Measurements from ENCODE around the gene CNR2. TPM values are rescaled to one million over a fixed set of nuclear protein-coding genes. Genes with fewer than 3 reads are reported as not detected.

The CNR2 gene
- total RNA-seq, 1 donor from 2014 or later = not detected

- no peaks in the 10 kb centered on the region for H3K36me3 ChIP-seq (ENCODE audit: control insufficient read depth, insufficient read depth, low read length)
- H3K27me3 ChIP-seq (ENCODE audit: control insufficient read depth, insufficient read depth, low read length) = no peaks in the 10 kb centered on the region
- no peak overlapping the region for H3K4me3 ChIP-seq (ENCODE audit: low read depth, low read length)
- DNase-seq (ENCODE audit: low read depth) (peak; percentile 58), FAIRE-seq (no peak)
- TF ChIP-seq, protein P1, sequence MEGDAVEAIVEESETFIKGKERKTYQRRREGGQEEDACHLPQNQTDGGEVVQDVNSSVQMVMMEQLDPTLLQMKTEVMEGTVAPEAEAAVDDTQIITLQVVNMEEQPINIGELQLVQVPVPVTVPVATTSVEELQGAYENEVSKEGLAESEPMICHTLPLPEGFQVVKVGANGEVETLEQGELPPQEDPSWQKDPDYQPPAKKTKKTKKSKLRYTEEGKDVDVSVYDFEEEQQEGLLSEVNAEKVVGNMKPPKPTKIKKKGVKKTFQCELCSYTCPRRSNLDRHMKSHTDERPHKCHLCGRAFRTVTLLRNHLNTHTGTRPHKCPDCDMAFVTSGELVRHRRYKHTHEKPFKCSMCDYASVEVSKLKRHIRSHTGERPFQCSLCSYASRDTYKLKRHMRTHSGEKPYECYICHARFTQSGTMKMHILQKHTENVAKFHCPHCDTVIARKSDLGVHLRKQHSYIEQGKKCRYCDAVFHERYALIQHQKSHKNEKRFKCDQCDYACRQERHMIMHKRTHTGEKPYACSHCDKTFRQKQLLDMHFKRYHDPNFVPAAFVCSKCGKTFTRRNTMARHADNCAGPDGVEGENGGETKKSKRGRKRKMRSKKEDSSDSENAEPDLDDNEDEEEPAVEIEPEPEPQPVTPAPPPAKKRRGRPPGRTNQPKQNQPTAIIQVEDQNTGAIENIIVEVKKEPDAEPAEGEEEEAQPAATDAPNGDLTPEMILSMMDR (IDR thresholded peaks at IDR 0.05; ENCODE audit: insufficient read depth, low read length, severe bottlenecking) = no peak
Measured at GRCh38 chr1:23957096-23957495, 43.9 kb upstream of the CNR2 start.

DNA sequence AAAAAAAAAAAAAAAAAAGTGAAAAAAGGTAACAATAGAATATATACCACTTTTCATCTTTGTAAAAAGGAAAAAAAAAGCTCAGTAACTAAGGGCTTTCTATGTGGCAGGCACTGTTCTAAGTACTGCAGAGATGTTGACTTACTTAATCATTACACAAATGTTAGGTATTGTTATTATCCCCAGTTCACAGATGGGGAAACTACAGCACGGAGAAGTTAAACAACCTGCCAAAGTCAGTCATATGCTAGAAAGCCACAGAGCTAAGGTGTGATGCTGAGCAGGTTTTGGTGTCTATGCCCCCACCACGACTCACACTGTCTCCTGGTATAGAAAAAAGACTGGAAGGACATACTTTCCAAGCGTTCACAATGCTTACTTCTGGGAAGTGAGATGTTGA is 39.9 kb upstream of the CNR2 start:
- no peak for FAIRE-seq

DNA sequence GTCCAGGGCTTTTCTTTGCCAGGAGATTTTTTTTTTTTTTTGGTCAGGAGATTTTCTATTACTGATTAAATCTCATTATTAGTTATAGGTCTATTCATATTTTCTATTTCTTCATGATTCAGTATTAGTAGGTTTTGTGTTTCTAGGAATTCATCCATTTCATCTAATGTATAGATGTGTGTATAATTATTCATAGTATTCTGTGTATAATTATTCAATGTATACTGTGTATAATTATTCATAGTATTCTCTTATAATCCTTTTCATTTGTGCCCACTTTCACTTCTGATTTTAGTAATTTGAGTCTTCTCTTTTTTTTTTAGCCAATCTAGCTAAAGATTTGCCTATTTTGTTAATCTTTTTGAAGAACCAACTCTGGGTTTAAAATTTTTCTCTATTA is 34.2 kb upstream of the CNR2 start:
- no peaks in the 10 kb centered on the region for H3K36me3 ChIP-seq (ENCODE audit: control insufficient read depth, insufficient read depth, low read length)
- H3K27me3 ChIP-seq (ENCODE audit: control insufficient read depth, insufficient read depth, low read length) = no peaks in the 10 kb centered on the region
- no peak for FAIRE-seq
- DNase-seq (ENCODE audit: low read depth) = no peak
- no peak overlapping the region for H3K4me3 ChIP-seq (ENCODE audit: low read depth, low read length)
- TF ChIP-seq, protein P1 (IDR thresholded peaks at IDR 0.05; ENCODE audit: insufficient read depth, low read length, severe bottlenecking) = no peak

More for the DNA sequence above, 39.9 kb upstream of the CNR2 start:
- no peaks in the 10 kb centered on the region for H3K27me3 ChIP-seq (ENCODE audit: control insufficient read depth, insufficient read depth, low read length)
- no peak overlapping the region for H3K4me3 ChIP-seq (ENCODE audit: low read depth, low read length)
- DNase-seq (ENCODE audit: low read depth) = peak; percentile 65
- H3K36me3 ChIP-seq (ENCODE audit: control insufficient read depth, insufficient read depth, low read length) = no peaks in the 10 kb centered on the region
- TF ChIP-seq, protein P1 (IDR thresholded peaks at IDR 0.05; ENCODE audit: insufficient read depth, low read length, severe bottlenecking) = no peak

DNA sequence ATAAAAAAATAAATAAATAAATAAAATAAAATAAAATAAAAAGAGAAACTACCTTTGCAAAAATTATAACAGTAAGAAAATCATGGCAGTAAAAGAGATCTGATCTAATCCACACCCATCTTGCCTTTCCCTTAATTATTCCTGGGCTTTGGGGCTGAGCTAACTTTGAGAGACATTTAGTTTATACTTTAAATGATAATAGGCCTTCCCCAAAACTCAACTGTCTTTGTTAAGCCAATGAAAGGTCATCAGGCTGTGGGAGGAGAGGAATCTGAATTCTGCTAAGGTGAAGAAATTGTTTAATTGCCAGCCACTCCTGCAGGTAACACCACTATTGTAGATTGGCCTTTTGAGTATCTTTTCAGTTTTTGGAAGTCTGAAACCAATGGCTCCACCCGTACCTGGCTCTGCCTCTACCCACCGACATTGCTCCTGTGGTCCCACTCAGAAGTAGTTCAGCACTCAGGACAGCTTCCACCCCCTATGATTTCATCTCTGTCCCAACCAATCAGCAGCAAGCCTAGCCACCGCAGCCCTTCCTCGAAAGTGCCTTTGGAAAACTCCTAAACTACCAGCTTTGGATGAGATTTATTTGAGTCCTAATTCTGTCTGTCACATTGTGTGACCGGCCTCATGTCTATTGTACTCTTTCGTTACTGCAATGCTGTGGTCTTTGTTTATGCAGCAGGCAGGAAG is 23.5 kb upstream of the CNR2 start:
- no peak overlapping the region for H3K4me3 ChIP-seq (ENCODE audit: low read depth, low read length)
- H3K36me3 ChIP-seq (ENCODE audit: control insufficient read depth, insufficient read depth, low read length) = no peaks in the 10 kb centered on the region
- FAIRE-seq (no peak), DNase-seq (ENCODE audit: low read depth) (no peak)
- TF ChIP-seq, protein P1 (IDR thresholded peaks at IDR 0.05; ENCODE audit: insufficient read depth, low read length, severe bottlenecking) = no peak
- H3K27me3 ChIP-seq (ENCODE audit: control insufficient read depth, insufficient read depth, low read length) = peaks cover 2% of the 10 kb centered on the region

- Histone ChIP-seq H3K4me3 (ENCODE audit: low read depth, low read length) (no peak overlapping the region), H3K36me3 (ENCODE audit: control insufficient read depth, insufficient read depth, low read length) (no peaks in the 10 kb centered on the region), H3K27me3 (ENCODE audit: control insufficient read depth, insufficient read depth, low read length) (no peaks in the 10 kb centered on the region)
- FAIRE-seq (no peak), DNase-seq (ENCODE audit: low read depth) (no peak)
- TF ChIP-seq, protein P1 (IDR thresholded peaks at IDR 0.05; ENCODE audit: insufficient read depth, low read length, severe bottlenecking) = no peak
Measured at GRCh38 chr1:23931491-23931880, 18.3 kb upstream of the CNR2 start.

All from bronchial epithelial cell (primary cell).